Measurements from ENCODE around the gene APEX1.
"Not testable (repeated sequence)": the region's sequence is repeated elsewhere in the genome, so short reads cannot be mapped to it uniquely, and the experiment has no call there.

DNA sequence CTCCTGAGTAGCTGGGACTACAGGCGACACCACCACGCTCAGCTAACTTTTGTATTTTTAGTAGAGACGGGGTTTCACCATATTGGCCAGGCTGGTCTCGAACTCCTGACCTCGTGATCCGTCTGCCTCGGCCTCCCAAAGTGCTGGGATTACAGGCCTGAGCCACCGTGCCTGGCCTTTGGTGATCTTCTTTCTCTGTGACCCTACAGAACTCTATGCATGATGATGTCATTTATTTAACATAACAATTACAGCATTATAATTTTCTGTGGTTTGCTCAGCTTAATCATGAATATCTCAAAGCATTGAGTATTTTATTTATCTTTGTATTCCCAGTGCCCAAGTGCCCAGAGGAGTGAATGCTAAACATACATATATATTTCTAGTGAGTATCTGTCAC is 2.2 kb upstream of the APEX1 start:
- TF ChIP-seq, protein P1, sequence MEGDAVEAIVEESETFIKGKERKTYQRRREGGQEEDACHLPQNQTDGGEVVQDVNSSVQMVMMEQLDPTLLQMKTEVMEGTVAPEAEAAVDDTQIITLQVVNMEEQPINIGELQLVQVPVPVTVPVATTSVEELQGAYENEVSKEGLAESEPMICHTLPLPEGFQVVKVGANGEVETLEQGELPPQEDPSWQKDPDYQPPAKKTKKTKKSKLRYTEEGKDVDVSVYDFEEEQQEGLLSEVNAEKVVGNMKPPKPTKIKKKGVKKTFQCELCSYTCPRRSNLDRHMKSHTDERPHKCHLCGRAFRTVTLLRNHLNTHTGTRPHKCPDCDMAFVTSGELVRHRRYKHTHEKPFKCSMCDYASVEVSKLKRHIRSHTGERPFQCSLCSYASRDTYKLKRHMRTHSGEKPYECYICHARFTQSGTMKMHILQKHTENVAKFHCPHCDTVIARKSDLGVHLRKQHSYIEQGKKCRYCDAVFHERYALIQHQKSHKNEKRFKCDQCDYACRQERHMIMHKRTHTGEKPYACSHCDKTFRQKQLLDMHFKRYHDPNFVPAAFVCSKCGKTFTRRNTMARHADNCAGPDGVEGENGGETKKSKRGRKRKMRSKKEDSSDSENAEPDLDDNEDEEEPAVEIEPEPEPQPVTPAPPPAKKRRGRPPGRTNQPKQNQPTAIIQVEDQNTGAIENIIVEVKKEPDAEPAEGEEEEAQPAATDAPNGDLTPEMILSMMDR (IDR thresholded peaks at IDR 0.05), result not testable (repeated sequence)
- not testable (repeated sequence) for TF ChIP-seq POLR2A (IDR thresholded peaks at IDR 0.05)
